RPMI7951 (cell line): Measurements from ENCODE around the gene MARCHF2. TPM values are rescaled to one million over a fixed set of nuclear protein-coding genes. Genes with fewer than 3 reads are reported as not detected.
A peak's percentile ranks its signal among the peaks of the same experiment; 100 is the strongest.
"Not testable (repeated sequence)": the region's sequence is repeated elsewhere in the genome, so short reads cannot be mapped to it uniquely, and the experiment has no call there.

Experiments used
- DNase-seq: peaks from one replicate; pipeline ENCODE4 v3.0.0-alpha.2; 2012; ENCODE audit warnings: low read depth
- total RNA-seq: library from RNA; depleted of rRNA; stranded (reverse); fragments of >200 nt; shearing (Covaris generic); gene quantifications from 2 replicates; pipeline ENCODE4 v1.2.3, GENCODE V29; 2014; rRNA removed

MARCHF2 gene, protein sequence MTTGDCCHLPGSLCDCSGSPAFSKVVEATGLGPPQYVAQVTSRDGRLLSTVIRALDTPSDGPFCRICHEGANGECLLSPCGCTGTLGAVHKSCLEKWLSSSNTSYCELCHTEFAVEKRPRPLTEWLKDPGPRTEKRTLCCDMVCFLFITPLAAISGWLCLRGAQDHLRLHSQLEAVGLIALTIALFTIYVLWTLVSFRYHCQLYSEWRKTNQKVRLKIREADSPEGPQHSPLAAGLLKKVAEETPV
- total RNA-seq: 27.3 and 46.6 TPM in 2 replicates

GRCh38 chr19:8412783-8413628 lies at the start of gene MARCHF2:
TSS of gene MARCHF2 (plus strand) at chr19:8413305. CDS start at chr19:8421841, 8,536 bp downstream.
- DNase-seq: peak; percentile 94

DNA sequence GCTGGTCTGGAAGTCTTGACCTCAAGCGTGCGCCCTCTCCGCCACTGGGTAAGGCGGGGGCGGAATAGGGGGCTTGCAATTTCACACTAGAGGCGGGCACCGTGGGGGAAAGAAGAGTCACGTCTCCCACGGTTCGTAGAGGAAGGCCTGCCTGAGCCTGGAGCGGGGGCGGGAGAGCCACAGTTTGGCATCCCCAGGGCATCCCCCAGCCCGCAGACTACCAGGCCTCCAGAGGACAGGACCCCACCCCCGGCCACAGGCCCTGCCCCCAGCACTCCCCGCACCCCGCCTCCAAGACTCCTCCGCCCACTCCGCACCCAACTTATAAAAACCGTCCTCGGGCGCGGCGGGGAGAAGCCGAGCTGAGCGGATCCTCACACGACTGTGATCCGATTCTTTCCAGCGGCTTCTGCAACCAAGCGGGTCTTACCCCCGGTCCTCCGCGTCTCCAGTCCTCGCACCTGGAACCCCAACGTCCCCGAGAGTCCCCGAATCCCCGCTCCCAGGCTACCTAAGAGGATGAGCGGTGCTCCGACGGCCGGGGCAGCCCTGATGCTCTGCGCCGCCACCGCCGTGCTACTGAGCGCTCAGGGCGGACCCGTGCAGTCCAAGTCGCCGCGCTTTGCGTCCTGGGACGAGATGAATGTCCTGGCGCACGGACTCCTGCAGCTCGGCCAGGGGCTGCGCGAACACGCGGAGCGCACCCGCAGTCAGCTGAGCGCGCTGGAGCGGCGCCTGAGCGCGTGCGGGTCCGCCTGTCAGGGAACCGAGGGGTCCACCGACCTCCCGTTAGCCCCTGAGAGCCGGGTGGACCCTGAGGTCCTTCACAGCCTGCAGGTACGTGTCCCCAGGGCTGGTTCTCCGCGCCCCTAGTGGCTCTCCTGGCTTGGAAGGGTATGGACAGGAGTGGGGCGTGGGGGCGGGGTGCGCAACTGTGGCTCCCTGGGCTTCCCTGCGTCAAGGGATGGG lies 49.0 kb upstream of the MARCHF2 start, which contains the start of gene ANGPTL4:
Gene ANGPTL4, plus strand, starts transcription at position 353 of the 969 bp plus-strand sequence. Its CDS starts 167 bp downstream, at position 520.
- DNase-seq: peak; percentile 85

GRCh38 chr19:8366121-8366581 lies 47.0 kb upstream of the MARCHF2 start:
- no peak for DNase-seq

DNA sequence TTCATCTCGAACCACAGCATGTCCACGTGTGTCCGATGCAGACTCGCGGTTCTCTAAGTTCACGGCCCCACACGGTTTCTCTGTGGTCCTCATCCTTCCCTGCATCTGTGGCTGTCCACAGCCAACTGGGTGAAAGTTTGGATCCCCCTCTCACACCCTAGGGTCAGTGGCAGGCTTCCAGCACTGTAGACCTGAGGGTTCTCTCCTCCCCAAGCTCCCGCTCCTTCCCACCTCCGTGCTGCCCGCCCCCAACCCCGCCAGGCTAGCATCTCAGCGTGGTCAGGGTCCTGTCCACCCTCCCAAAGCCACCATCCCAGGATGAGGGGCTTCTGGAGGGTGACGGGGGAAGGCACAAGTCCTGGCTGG lies 46.2 kb upstream of the MARCHF2 start:
- peak; percentile 87 for DNase-seq

DNA sequence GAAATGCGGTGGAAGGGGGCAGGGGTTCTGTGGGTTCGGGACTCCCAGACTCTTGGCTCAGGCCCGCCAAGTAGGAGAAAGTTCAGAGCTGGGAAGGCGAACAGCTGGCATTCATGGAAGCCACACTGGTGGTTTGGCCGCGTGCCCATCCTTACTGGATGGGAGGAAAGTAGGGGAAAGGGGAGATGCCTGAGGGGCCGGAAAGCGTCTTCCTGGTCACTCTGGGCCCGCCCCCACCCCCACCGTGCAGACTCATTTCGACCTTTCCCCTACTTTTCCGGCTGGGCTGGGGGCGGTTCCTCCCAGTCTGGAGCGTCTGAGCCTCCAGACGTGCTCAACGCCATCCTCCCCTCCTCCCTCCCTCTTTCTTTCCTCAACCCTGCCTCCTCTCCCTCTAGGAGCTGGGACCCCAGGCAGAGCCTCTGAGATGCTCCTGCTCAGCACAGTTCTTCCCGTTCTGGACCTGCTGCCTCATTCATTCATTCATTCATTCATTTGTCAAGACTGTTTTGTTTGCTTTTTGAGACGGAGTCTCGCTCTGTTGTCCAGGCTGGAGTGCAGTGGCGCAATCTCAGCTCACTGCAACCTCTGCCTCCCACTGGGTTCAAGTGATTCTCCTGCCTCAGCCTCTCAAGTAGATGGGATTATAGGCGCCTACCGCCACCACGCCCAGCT lies 45.6 kb upstream of the MARCHF2 start:
- peak; percentile 99 for DNase-seq

GRCh38 chr19:8370176-8371010 lies 42.7 kb upstream of the MARCHF2 start:
- DNase-seq: no peak

- no peak for DNase-seq
Observed at GRCh38 chr19:8371011-8371804, 41.9 kb upstream of the MARCHF2 start.

DNA sequence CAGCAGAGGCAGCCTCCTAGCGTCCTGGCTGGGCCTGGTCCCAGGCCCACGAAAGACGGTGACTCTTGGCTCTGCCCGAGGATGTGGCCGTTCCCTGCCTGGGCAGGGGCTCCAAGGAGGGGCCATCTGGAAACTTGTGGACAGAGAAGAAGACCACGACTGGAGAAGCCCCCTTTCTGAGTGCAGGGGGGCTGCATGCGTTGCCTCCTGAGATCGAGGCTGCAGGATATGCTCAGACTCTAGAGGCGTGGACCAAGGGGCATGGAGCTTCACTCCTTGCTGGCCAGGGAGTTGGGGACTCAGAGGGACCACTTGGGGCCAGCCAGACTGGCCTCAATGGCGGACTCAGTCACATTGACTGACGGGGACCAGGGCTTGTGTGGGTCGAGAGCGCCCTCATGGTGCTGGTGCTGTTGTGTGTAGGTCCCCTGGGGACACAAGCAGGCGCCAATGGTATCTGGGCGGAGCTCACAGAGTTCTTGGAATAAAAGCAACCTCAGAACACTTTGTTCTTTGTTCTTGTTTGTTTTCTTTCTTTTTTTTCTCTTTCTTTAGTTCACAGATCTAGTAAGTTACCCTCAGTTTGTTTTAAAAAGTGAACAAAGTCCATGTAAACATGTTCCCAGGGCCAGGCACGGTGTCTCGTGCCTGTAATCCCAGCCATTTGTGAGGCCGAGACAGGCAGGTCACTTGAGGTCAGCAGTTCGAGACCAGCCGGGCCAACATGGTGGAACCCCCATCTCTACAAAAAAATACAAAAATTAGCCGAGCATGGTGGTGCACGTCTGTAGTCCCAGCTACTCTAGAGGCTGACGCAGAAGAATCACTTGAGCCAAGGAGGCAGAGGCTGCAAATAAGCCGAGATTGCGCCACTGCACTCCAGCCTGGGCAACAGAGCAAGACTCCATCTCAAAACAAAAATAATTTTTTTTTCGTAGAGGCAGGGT lies 39.0 kb upstream of the MARCHF2 start:
- no peak for DNase-seq

- DNase-seq: not testable (repeated sequence)
Observed at GRCh38 chr19:8375766-8376165, 37.3 kb upstream of the MARCHF2 start.

GRCh38 chr19:8376373-8376974 lies 36.6 kb upstream of the MARCHF2 start:
- not testable (repeated sequence) for DNase-seq

- no peak for DNase-seq
Observed at GRCh38 chr19:8377598-8377997, 35.5 kb upstream of the MARCHF2 start.

DNA sequence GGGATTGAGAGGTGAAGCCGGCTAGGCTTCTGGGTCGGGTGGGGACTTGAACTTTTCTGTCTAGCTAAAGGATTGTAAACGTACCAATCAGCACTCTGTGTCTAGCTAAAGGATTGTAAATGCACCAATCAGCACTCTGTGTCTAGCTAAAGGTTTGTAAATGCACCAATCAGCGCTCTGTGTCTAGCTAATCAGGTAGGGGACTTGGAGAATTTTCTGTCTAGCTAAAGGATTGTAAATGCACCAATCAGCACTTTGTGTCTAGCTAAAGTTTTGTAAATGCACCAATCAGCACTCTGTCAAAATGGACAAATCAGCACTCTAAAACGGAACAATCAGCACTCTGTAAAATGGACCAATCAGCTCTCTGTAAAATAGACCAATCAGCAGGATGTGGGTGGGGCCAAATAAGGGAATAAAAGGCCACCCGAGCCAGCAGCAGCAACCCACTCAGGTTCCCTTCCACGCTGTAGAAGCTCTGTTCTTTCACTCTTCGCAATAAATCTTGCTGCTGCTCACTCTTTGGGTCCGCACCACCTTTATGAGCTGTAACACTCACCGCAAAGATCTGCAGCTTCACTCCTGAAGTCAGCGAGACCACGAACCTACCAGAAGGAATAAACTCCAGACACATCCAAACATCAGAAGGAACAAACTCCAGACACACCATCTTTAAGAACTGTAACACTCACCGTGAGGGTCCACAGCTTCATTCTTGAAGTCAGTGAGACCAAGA lies 33.8 kb upstream of the MARCHF2 start:
- DNase-seq: not testable (repeated sequence)

GRCh38 chr19:8384569-8384968 lies 28.5 kb upstream of the MARCHF2 start:
- not testable (repeated sequence) for DNase-seq

- DNase-seq: not testable (repeated sequence)
Observed at GRCh38 chr19:8385103-8385502, 28.0 kb upstream of the MARCHF2 start.

DNA sequence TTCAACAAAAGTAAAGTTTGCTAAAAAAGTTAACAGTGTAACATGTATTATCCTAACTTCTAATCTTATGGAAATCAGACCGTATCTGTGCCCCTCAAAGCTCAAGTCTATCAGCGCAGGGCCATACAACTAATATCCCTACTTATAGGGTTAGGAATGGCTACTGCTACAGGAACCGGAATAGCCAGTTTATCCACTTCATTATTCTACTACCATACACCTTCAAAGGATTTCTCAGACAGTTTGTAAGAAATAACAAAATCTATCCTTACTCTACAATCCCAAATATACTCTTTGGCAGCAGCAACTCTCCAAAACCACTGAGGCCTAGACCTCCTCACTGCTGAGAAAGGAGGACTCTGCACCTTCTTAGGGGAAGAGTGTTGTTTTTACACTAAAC lies 27.5 kb upstream of the MARCHF2 start:
- DNase-seq: not testable (repeated sequence)

- not testable (repeated sequence) for DNase-seq
Observed at GRCh38 chr19:8386419-8386818, 26.7 kb upstream of the MARCHF2 start.

GRCh38 chr19:8386990-8387389 lies 26.1 kb upstream of the MARCHF2 start:
- no peak for DNase-seq
